HCT116 (cell line): Measurements from ENCODE around the gene FGFR3. TPM values are rescaled to one million over a fixed set of nuclear protein-coding genes. Genes with fewer than 3 reads are reported as not detected.

Source experiments
- ATAC-seq: fragments of 200-7000 bp; cut with Tn5 transposase; 2 replicates; pipeline ENCODE4 v1.9.1; 2020; ENCODE audit warnings: mild to moderate bottlenecking, moderate library complexity
- BruUV-seq: library from RNA; stranded (reverse); fragments of 400-500 nt; replicated peaks from 2 replicates; lab custom pipeline; 2021; lab: Mats Ljungman, UMichigan
- CTCF ChIA-PET: fragments of 300-600 bp; sonication (Branson Sonifier 250); formaldehyde crosslinking; loops from one replicate; lab custom pipeline; 2021; ENCODE audit warnings: antibody characterized with exemption; lab: Charles Lee
- POLR2A ChIA-PET: fragments of 300-600, 350-600 bp; sonication (Branson Sonifier 250); formaldehyde crosslinking; loops from one replicate; lab custom pipeline; 2021; ENCODE audit warnings: antibody characterized with exemption; lab: Charles Lee
- RAD21 ChIA-PET, 2 experiments: fragments of 300-600 bp; sonication (Branson Sonifier 250); formaldehyde crosslinking; loops; one replicate each; lab custom pipeline; 2023; ENCODE audit warnings: low total read pairs in 2 of 2; ENCODE audit not compliant: uncharacterized antibody in 2 of 2, unreplicated experiment in 2 of 2, low non-redundant PET in 1 of 2; lab: Charles Lee
- DNase-seq: peaks from one replicate; pipeline ENCODE4 v3.0.0-alpha.2; 2010; ENCODE audit warnings: low read depth, low spot score
- H2AFZ ChIP-seq: fragments of 200-600 bp; shearing (Covaris generic), sonication (generic); 2 replicates; pipeline ENCODE4 v1.6.1; 2017; ENCODE audit warnings: low read depth, mixed run types, mixed read lengths, antibody characterized with exemption, low read length; ENCODE audit not compliant: poor library complexity, severe bottlenecking
- H3K27ac ChIP-seq: 2 replicates; pipeline ENCODE4 v1.5.1; 2012; ENCODE audit warnings: low read depth, low read length
- H3K27me3 ChIP-seq: fragments of 200-600 bp; sonication (generic); 2 replicates; pipeline ENCODE4 v1.6.1; 2016; ENCODE audit warnings: mixed run types, low read length, mixed read lengths; ENCODE audit not compliant: insufficient read depth
- H3K36me3 ChIP-seq, 2 experiments: fragments of 200-500 bp in 1 of 2; fragments of 200-600 bp in 1 of 2; sonication (Bioruptor generic) in 1 of 2; sonication (generic) in 1 of 2; 2 replicates each; pipeline versions ENCODE4 v1.5.1 to v1.6.1; 2014 to 2016; ENCODE audit warnings: low read length in 2 of 2, inconsistent platforms in 1 of 2, mixed read lengths in 1 of 2, mixed run types in 1 of 2; ENCODE audit not compliant: insufficient read depth in 2 of 2, control insufficient read depth in 1 of 2
- H3K4me1 ChIP-seq, 2 experiments: fragments of 200-600 bp in 1 of 2; sonication (generic) in 1 of 2; 2 replicates each; pipeline versions ENCODE4 v1.5.1 to v1.6.1; 2012 to 2017; ENCODE audit warnings: low read length in 2 of 2, inconsistent platforms in 1 of 2, mild to moderate bottlenecking in 1 of 2, mixed read lengths in 1 of 2, mixed run types in 1 of 2, moderate library complexity in 1 of 2; ENCODE audit not compliant: insufficient read depth in 2 of 2, control insufficient read depth in 1 of 2
- H3K4me2 ChIP-seq: fragments of 200-600 bp; sonication (generic); 2 replicates; pipeline ENCODE4 v1.6.1; 2017; ENCODE audit warnings: mixed run types, low read length, mixed read lengths
- H3K4me3 ChIP-seq, 2 experiments: fragments of 200-600 bp in 1 of 2; sonication (generic) in 1 of 2; replicated peaks in 1 of 2; 2 replicates each; pipeline ENCODE4 v1.5.1; 2011 to 2016; ENCODE audit warnings: low read length in 2 of 2, control low read depth in 1 of 2, low read depth in 1 of 2, mild to moderate bottlenecking in 1 of 2, mixed read lengths in 1 of 2, mixed run types in 1 of 2
- H3K79me2 ChIP-seq: fragments of 200-600 bp; sonication (generic); 2 replicates; pipeline ENCODE4 v1.6.1; 2017; ENCODE audit warnings: mild to moderate bottlenecking, mixed run types, low read length, moderate library complexity, mixed read lengths; ENCODE audit not compliant: insufficient read depth
- H3K9ac ChIP-seq: fragments of 200-600 bp; sonication (generic); 2 replicates; pipeline ENCODE4 v1.6.1; 2016; ENCODE audit warnings: low read length, mixed read lengths
- H3K9me2 ChIP-seq: fragments of 200-600 bp; sonication (generic), shearing (Covaris generic); 2 replicates; pipeline ENCODE4 v1.6.1; 2017; ENCODE audit warnings: mixed run types, mild to moderate bottlenecking, moderate library complexity; ENCODE audit not compliant: insufficient read depth
- H3K9me3 ChIP-seq, 2 experiments: fragments of 200-500 bp in 1 of 2; fragments of 200-600 bp in 1 of 2; sonication (Bioruptor generic) in 1 of 2; sonication (generic) in 1 of 2; 2 replicates each; pipeline ENCODE4 v1.6.1; 2014 to 2017; ENCODE audit warnings: low read length in 2 of 2, mixed read lengths in 2 of 2, inconsistent platforms in 1 of 2, low read depth in 1 of 2, mild to moderate bottlenecking in 1 of 2, mixed run types in 1 of 2, moderate library complexity in 1 of 2; ENCODE audit not compliant: control insufficient read depth in 1 of 2, insufficient read depth in 1 of 2
- H4K20me1 ChIP-seq: fragments of 200-600 bp; sonication (generic), shearing (Covaris generic); 2 replicates; pipeline ENCODE4 v1.6.1; 2017; ENCODE audit warnings: mixed run types, mild to moderate bottlenecking, moderate library complexity; ENCODE audit not compliant: insufficient read depth
- CEBPB ChIP-seq: IDR thresholded peaks from 2 replicates; pipeline ENCODE4 v1.6.1; 2012; ENCODE audit warnings: low read depth
- ELF1 ChIP-seq: IDR thresholded peaks from 2 replicates; pipeline ENCODE4 v1.6.1; 2012; ENCODE audit warnings: low read depth, borderline replicate concordance
- EZH2 ChIP-seq: fragments of 200-600 bp; sonication (generic); IDR thresholded peaks from 2 replicates; pipeline ENCODE4 v1.6.1; 2017; ENCODE audit warnings: antibody characterized with exemption, mixed run types
- EZH2phosphoT487 ChIP-seq: fragments of 200-600 bp; IDR thresholded peaks from 2 replicates; pipeline ENCODE4 v1.6.1; 2018; ENCODE audit warnings: antibody characterized with exemption, borderline replicate concordance
- FOSL1 ChIP-seq: IDR thresholded peaks from 2 replicates; pipeline ENCODE4 v1.6.1; 2012; ENCODE audit warnings: low read depth
- JUND ChIP-seq: IDR thresholded peaks from 2 replicates; pipeline ENCODE4 v1.6.1; 2012
- POLR2A ChIP-seq: IDR thresholded peaks from 2 replicates; pipeline ENCODE4 v1.7.0; 2011; ENCODE audit warnings: borderline replicate concordance; ENCODE audit not compliant: insufficient read depth, insufficient read length; ENCODE audit errors: extremely low read depth
- POLR2AphosphoS5 ChIP-seq: IDR thresholded peaks from 2 replicates; pipeline ENCODE4 v1.6.1; 2011; ENCODE audit warnings: mild to moderate bottlenecking, low read depth, low read length, moderate library complexity
- ZNF274 ChIP-seq: fragments of 200-500 bp; sonication (Bioruptor generic); IDR thresholded peaks from 2 replicates; pipeline ENCODE4 v1.6.1; 2014; ENCODE audit warnings: mild to moderate bottlenecking, low read depth, low read length, inconsistent platforms
- intact Hi-C: fragments of 100-400 bp; cut with micrococcal nuclease; formaldehyde crosslinking; loops from 2 replicates; pipeline ENCODE4 v1.10.0; 2022
- total RNA-seq: library from RNA; stranded (reverse); gene quantifications from one replicate; pipeline ENCODE4 v1.2.1, GENCODE V29; 2021; ENCODE audit not compliant: unreplicated experiment
- TF ChIP-seq, protein P1 (sequence below): IDR thresholded peaks from 2 replicates; pipeline ENCODE4 v1.6.1; 2012
- TF ChIP-seq, protein P2 (sequence below): IDR thresholded peaks from 2 replicates; pipeline ENCODE4 v1.6.1; 2012; ENCODE audit warnings: low read depth
- TF ChIP-seq, protein P3 (sequence below): IDR thresholded peaks from 2 replicates; pipeline ENCODE4 v1.6.1; 2012

FGFR3 gene
- total RNA-seq, 1 experiment from 2014 or later: 31.7 TPM

DNA sequence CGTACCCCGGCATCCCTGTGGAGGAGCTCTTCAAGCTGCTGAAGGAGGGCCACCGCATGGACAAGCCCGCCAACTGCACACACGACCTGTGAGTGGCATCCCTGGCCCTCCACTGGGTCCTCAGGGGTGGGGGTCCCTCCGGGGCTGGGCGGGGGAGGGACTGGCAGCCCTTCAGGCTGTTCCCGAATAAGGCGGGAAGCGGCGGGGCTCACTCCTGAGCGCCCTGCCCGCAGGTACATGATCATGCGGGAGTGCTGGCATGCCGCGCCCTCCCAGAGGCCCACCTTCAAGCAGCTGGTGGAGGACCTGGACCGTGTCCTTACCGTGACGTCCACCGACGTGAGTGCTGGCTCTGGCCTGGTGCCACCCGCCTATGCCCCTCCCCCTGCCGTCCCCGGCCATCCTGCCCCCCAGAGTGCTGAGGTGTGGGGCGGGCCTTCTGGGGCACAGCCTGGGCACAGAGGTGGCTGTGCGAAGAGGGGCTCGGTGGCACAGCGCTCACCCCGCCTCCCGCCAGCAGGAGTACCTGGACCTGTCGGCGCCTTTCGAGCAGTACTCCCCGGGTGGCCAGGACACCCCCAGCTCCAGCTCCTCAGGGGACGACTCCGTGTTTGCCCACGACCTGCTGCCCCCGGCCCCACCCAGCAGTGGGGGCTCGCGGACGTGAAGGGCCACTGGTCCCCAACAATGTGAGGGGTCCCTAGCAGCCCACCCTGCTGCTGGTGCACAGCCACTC is 13.7 kb downstream of the FGFR3 start:
- no peak overlapping the region for H3K4me3 ChIP-seq
- BruUV-seq: no TSS peak
- ChIA-PET POLR2A (no interaction called here), CTCF (interaction anchor here (1.0 kb wide), 1 partner anchor 86 kb away, joined by 3 read pairs; the partner anchor contains the start of genes TACC3 and TMEM129), RAD21 (no interaction called here)
- TF ChIP-seq, protein P1, sequence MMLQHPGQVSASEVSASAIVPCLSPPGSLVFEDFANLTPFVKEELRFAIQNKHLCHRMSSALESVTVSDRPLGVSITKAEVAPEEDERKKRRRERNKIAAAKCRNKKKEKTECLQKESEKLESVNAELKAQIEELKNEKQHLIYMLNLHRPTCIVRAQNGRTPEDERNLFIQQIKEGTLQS: no peak
- TF ChIP-seq EZH2 (no peak), POLR2AphosphoS5 (no peak), FOSL1 (no peak), CEBPB (no peak), EZH2phosphoT487 (no peak), POLR2A (no peak), ELF1 (no peak), ZNF274 (no peak), JUND (no peak)
- TF ChIP-seq, protein P2, sequence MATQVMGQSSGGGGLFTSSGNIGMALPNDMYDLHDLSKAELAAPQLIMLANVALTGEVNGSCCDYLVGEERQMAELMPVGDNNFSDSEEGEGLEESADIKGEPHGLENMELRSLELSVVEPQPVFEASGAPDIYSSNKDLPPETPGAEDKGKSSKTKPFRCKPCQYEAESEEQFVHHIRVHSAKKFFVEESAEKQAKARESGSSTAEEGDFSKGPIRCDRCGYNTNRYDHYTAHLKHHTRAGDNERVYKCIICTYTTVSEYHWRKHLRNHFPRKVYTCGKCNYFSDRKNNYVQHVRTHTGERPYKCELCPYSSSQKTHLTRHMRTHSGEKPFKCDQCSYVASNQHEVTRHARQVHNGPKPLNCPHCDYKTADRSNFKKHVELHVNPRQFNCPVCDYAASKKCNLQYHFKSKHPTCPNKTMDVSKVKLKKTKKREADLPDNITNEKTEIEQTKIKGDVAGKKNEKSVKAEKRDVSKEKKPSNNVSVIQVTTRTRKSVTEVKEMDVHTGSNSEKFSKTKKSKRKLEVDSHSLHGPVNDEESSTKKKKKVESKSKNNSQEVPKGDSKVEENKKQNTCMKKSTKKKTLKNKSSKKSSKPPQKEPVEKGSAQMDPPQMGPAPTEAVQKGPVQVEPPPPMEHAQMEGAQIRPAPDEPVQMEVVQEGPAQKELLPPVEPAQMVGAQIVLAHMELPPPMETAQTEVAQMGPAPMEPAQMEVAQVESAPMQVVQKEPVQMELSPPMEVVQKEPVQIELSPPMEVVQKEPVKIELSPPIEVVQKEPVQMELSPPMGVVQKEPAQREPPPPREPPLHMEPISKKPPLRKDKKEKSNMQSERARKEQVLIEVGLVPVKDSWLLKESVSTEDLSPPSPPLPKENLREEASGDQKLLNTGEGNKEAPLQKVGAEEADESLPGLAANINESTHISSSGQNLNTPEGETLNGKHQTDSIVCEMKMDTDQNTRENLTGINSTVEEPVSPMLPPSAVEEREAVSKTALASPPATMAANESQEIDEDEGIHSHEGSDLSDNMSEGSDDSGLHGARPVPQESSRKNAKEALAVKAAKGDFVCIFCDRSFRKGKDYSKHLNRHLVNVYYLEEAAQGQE: no peak
- TF ChIP-seq, protein P3, sequence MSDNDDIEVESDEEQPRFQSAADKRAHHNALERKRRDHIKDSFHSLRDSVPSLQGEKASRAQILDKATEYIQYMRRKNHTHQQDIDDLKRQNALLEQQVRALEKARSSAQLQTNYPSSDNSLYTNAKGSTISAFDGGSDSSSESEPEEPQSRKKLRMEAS: no peak
- intact Hi-C loops: no loop called here
- no peaks in the 10 kb centered on the region for H3K9me2 ChIP-seq
- H3K36me3 ChIP-seq: no peaks in the 10 kb centered on the region; a peak in 1 of 4 replicates
- no peak for DNase-seq
- H3K4me1 ChIP-seq: peaks cover 0 to 5% of the 10 kb centered on the region in 2 experiments; a peak in 1 of 4 replicates
- ATAC-seq: no peak
- no peak overlapping the region for H3K27ac ChIP-seq
- H4K20me1 ChIP-seq: no peaks in the 10 kb centered on the region
- H3K9me3 ChIP-seq: no peaks in the 10 kb centered on the region
- H3K27me3 ChIP-seq: no peaks in the 10 kb centered on the region
- H3K4me2 ChIP-seq: no peak overlapping the region
- no peaks in the 10 kb centered on the region for H3K79me2 ChIP-seq
- no peak overlapping the region for H2AFZ ChIP-seq
- H3K9ac ChIP-seq: no peak overlapping the region
